ENCODE measurements around the gene IRF8.

- TF ChIP-seq, protein P1, sequence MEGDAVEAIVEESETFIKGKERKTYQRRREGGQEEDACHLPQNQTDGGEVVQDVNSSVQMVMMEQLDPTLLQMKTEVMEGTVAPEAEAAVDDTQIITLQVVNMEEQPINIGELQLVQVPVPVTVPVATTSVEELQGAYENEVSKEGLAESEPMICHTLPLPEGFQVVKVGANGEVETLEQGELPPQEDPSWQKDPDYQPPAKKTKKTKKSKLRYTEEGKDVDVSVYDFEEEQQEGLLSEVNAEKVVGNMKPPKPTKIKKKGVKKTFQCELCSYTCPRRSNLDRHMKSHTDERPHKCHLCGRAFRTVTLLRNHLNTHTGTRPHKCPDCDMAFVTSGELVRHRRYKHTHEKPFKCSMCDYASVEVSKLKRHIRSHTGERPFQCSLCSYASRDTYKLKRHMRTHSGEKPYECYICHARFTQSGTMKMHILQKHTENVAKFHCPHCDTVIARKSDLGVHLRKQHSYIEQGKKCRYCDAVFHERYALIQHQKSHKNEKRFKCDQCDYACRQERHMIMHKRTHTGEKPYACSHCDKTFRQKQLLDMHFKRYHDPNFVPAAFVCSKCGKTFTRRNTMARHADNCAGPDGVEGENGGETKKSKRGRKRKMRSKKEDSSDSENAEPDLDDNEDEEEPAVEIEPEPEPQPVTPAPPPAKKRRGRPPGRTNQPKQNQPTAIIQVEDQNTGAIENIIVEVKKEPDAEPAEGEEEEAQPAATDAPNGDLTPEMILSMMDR (IDR thresholded peaks at IDR 0.05; ENCODE audit: low read depth, low read length) = no peak
- TF ChIP-seq EZH2phosphoT487 (IDR thresholded peaks at IDR 0.05; ENCODE audit: low read depth) = no peak
These were observed 2.9 kb downstream of the IRF8 start for GRCh38 chr16:85901773-85902365.

All from OCI-LY3 (cell line).